Measurements from ENCODE around the gene POLR2B.
"Not testable (repeated sequence)": the region's sequence is repeated elsewhere in the genome, so short reads cannot be mapped to it uniquely, and the experiment has no call there.

POLR2B gene

DNA sequence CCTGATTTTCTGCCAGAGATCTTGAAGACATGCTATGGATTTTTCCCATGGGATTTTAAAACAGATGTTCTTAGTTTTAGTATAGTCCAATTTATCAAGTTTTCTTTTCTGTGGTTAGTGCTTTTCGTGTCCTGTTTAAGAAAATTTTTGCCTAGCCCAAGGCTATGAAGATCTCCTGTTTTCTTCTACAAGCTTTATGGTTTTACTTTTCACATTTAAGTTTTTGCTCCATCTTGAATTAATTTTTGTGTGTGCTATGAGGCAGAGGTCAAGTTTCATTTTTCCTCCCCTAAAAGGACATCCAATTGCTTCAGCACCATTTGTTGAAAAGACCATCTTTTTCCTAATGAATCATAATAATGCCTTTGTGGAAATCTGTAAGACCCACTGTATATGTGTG is 65.6 kb downstream of the POLR2B start:
- no peak overlapping the region for H3K4me3 ChIP-seq (ENCODE audit: low read depth, low read length)
- DNase-seq (ENCODE audit: low read depth) = no peak
- TF ChIP-seq, protein P1, sequence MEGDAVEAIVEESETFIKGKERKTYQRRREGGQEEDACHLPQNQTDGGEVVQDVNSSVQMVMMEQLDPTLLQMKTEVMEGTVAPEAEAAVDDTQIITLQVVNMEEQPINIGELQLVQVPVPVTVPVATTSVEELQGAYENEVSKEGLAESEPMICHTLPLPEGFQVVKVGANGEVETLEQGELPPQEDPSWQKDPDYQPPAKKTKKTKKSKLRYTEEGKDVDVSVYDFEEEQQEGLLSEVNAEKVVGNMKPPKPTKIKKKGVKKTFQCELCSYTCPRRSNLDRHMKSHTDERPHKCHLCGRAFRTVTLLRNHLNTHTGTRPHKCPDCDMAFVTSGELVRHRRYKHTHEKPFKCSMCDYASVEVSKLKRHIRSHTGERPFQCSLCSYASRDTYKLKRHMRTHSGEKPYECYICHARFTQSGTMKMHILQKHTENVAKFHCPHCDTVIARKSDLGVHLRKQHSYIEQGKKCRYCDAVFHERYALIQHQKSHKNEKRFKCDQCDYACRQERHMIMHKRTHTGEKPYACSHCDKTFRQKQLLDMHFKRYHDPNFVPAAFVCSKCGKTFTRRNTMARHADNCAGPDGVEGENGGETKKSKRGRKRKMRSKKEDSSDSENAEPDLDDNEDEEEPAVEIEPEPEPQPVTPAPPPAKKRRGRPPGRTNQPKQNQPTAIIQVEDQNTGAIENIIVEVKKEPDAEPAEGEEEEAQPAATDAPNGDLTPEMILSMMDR (IDR thresholded peaks at IDR 0.05; ENCODE audit: control insufficient read depth, extremely low read depth, insufficient read depth) = no peak

DNA sequence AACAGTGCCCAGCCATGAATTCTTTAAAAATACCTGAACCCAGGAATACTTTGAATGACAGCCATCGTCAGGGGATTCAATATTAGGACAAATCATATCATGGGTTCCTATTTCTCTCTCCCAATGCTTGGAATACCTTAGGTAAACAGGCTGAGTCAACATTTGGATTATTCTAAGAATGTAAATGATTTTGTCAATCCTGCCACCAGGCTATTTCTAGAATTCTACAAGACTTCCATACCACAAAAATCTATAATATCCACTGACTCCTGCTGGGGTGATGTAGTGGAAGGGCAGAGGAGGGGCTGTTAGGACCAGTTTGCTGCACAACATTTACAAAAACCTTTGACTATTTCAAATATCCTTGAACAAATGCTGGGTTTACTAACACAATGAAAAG is 66.3 kb downstream of the POLR2B start:
- no peak for DNase-seq (ENCODE audit: low read depth)
- TF ChIP-seq, protein P1 (IDR thresholded peaks at IDR 0.05; ENCODE audit: control insufficient read depth, extremely low read depth, insufficient read depth) = no peak
- no peak overlapping the region for H3K4me3 ChIP-seq (ENCODE audit: low read depth, low read length)

DNA sequence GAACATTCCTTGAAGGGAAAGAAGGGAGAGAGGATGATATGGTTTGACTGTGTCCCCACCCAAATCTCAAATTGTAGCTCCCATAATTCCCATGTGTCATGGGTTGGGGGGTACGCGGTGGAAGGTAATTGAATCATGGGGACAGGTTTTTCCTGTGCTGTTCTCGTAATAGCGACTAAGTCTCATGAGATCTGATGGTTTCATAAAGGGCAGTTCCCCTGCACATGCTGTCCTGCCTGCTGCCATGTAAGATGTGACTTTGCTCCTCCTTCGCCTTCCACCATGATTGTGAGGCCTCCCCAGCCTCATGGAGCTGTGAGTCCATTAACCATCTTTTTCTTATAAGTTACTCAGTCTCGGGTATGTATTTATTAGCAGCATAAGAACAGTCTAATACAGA is 68.3 kb downstream of the POLR2B start:
- not testable (repeated sequence) for H3K4me3 ChIP-seq (ENCODE audit: low read depth, low read length); DNase-seq (ENCODE audit: low read depth)

DNA sequence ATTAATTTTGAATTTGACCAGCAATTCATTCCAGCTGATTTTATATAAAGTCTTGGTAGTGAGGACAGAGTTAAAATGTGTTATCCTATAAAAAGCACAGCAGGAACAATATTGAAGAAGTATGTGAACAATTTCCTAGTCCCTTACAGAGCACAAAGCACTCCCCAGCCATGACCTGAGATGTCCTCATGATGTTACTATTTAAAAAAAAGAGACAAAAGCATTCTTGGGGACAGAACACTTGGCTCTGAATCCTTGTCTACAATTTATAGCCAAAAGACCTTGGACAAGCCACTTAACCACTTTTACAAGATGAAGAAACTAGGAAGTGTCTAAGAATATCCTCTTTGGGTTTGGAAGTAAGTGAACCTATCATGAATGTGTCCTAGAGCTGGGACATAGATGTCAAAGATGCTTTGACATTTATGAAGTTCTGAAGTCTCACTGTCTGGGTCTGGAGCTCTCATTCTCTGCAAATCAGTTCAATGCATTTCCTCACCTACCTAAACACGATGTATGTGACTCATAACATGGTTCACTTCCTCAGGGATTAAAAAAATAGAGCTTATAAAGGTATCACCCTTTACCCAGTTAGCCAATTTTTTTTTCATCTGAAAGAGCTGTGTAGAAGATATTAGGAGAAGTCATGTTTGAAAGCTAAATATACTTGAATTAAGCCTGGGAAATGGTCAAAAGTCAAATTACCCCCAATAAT is 70.1 kb downstream of the POLR2B start:
- TF ChIP-seq, protein P1 (IDR thresholded peaks at IDR 0.05; ENCODE audit: control insufficient read depth, extremely low read depth, insufficient read depth) = no peak
- H3K4me3 ChIP-seq (ENCODE audit: low read depth, low read length) = no peak overlapping the region
- DNase-seq (ENCODE audit: low read depth) = no peak

DNA sequence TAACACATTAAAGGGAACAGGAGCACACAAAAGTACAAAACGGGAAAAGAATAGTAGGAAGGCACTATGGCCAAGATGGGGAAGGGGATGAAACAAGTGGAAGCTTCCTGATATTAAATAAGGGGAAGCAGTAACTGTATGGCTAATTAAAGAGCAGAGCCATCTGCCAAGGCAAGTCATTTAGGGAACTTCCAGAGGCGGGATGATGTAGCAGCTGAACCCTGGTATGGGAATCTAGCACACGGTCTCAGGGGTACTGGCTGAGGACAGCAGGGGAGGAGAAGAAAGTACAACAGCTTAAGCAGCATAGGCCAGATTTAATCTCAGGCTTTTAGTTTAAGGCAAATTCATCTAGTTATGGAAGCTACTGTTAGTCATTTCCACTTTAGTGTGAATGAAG is 72.4 kb downstream of the POLR2B start:
- TF ChIP-seq, protein P1 (IDR thresholded peaks at IDR 0.05; ENCODE audit: control insufficient read depth, extremely low read depth, insufficient read depth) = no peak
- no peak for DNase-seq (ENCODE audit: low read depth)

DNA sequence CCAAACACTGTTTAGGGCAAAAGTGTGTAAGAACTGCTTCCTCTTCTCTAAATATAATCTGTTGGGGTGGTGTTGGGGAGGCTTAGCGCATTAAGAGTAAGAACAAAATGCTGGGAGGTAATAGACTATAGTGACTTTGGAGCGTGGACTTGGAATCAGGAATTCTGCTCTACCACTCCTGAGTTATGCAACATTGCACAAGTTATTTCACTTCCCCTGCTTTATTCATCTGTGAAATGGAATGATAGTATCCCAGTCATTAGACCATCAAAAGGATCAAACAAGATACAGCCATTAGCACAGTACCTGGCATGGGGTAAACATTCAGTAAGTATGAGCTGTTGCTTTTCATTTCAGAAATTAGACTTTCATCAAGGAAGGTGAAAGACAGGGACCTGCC is 72.8 kb downstream of the POLR2B start:
- DNase-seq (ENCODE audit: low read depth) = no peak
- TF ChIP-seq, protein P1 (IDR thresholded peaks at IDR 0.05; ENCODE audit: control insufficient read depth, extremely low read depth, insufficient read depth) = no peak

More for the DNA sequence above, 72.4 kb downstream of the POLR2B start:
- H3K4me3 ChIP-seq (ENCODE audit: low read depth, low read length) = no peak overlapping the region

DNA sequence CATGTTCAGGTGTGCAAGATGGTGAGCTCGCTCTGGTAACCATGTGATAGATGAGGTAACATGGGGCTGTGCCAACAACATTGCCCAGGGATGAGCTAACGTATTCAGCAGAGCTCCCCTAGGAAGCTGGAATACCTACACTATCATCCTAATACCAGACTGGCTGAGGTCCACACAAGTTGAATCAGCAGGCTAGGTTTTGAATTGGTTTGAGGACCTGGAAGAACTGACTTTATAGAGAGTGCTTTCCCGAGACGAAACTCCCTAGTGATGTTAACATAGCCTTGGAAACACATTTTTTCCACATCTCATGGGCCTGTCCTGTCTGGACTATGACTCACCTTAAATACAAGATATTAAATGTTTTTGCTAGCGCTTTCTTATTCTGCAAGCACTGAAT is 74.8 kb downstream of the POLR2B start:
- no peak overlapping the region for H3K4me3 ChIP-seq (ENCODE audit: low read depth, low read length)
- DNase-seq (ENCODE audit: low read depth) = no peak
- TF ChIP-seq, protein P1 (IDR thresholded peaks at IDR 0.05; ENCODE audit: control insufficient read depth, extremely low read depth, insufficient read depth) = no peak

More for the DNA sequence above, 72.8 kb downstream of the POLR2B start:
- H3K4me3 ChIP-seq (ENCODE audit: low read depth, low read length) = no peak overlapping the region

Measured in LNCaP clone FGC (cell line).